KMS-11 (cell line): ENCODE data around the gene GPS2.

Experiments
- H2AFZ ChIP-seq: fragments of 200-600 bp; sonication (generic); 2 replicates; pipeline ENCODE4 v1.6.1; 2016; ENCODE audit warnings: antibody characterized with exemption, mixed run types, low read depth
- H3K27ac ChIP-seq: fragments of 200-600 bp; sonication (generic); 2 replicates; pipeline ENCODE4 v1.6.1; 2016; ENCODE audit warnings: mild to moderate bottlenecking, mixed run types
- H3K27me3 ChIP-seq: fragments of 200-600 bp; sonication (generic); 2 replicates; pipeline ENCODE4 v1.6.1; 2017; ENCODE audit warnings: mild to moderate bottlenecking, low read depth, mixed run types, moderate library complexity; ENCODE audit not compliant: insufficient read depth
- H3K36me3 ChIP-seq: fragments of 200-600 bp; sonication (generic); 2 replicates; pipeline ENCODE4 v1.6.1; 2017; ENCODE audit warnings: mild to moderate bottlenecking, mixed run types; ENCODE audit not compliant: insufficient read depth
- H3K4me1 ChIP-seq: fragments of 200-600 bp; sonication (generic); 2 replicates; pipeline ENCODE4 v1.6.1; 2016; ENCODE audit warnings: mild to moderate bottlenecking, low read depth, mixed run types; ENCODE audit not compliant: poor library complexity, severe bottlenecking
- H3K4me2 ChIP-seq: fragments of 200-600 bp; sonication (generic); 2 replicates; pipeline ENCODE4 v1.7.0; 2016; ENCODE audit warnings: mild to moderate bottlenecking, mixed run types
- H3K4me3 ChIP-seq: fragments of 200-600 bp; sonication (generic); IDR thresholded peaks from 2 replicates; pipeline ENCODE4 v1.6.1; 2017; ENCODE audit warnings: low read depth, low read length, mixed read lengths; ENCODE audit not compliant: insufficient read depth
- H3K79me2 ChIP-seq: fragments of 200-600 bp; sonication (generic); 2 replicates; pipeline ENCODE4 v1.6.1; 2016; ENCODE audit warnings: low read depth, mixed run types; ENCODE audit not compliant: insufficient read depth
- H3K9ac ChIP-seq: fragments of 200-600 bp; sonication (generic); 2 replicates; pipeline ENCODE4 v1.6.1; 2016; ENCODE audit warnings: mild to moderate bottlenecking, mixed run types
- H4K20me1 ChIP-seq: fragments of 200-600 bp; sonication (generic); 2 replicates; pipeline ENCODE4 v1.6.1; 2016; ENCODE audit warnings: mild to moderate bottlenecking, mixed run types; ENCODE audit not compliant: insufficient read depth
- TF ChIP-seq, protein P1 (sequence below): fragments of 200-600 bp; sonication (generic); conservative IDR thresholded peaks from 2 replicates; pipeline ENCODE4 v1.6.1; 2017; ENCODE audit warnings: low read depth, mild to moderate bottlenecking, antibody characterized with exemption, low read length, moderate library complexity, mixed read lengths

GPS2 gene

DNA sequence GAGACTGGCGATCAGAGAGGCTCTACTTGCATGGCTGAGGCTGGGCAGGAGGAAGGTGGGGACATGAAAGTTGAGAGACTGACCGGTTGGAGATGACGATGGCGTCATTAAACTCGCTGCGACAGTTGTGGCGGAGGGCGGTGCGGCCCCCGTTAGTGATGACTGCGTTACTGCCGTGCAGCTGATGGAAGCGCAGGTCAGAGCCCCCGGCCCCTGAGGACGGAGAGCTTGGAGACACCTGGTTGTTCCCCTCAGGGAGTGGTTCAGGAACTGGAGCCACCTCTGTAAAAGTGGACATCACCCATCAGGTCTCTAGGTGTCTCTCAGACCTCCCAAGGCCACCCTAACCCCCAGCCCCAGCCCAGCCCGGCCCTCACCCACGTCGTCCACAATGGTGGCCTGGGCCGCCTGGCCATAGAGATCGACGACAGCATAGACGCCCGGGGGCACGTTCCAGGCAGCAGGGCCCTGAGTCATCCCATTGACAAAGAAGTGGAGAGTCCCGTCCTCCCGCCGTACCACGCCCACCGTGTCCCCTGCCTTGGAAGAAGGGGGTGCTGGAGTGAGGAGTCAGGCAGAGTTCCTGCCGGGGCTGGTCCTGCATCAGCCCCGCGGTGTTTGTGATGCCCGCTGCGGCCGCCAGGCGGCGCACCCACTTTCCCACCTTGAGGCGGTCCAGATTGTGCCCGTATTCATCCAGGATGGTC is 8.7 kb upstream of the GPS2 start:
- no peaks in the 10 kb centered on the region for H3K27me3 ChIP-seq
- H3K79me2 ChIP-seq: no peaks in the 10 kb centered on the region
- no peak overlapping the region for H3K9ac ChIP-seq
- H3K36me3 ChIP-seq: no peaks in the 10 kb centered on the region
- no peaks in the 10 kb centered on the region for H3K4me1 ChIP-seq
- no peak overlapping the region for H3K27ac ChIP-seq
- no peak overlapping the region for H2AFZ ChIP-seq
- TF ChIP-seq, protein P1, sequence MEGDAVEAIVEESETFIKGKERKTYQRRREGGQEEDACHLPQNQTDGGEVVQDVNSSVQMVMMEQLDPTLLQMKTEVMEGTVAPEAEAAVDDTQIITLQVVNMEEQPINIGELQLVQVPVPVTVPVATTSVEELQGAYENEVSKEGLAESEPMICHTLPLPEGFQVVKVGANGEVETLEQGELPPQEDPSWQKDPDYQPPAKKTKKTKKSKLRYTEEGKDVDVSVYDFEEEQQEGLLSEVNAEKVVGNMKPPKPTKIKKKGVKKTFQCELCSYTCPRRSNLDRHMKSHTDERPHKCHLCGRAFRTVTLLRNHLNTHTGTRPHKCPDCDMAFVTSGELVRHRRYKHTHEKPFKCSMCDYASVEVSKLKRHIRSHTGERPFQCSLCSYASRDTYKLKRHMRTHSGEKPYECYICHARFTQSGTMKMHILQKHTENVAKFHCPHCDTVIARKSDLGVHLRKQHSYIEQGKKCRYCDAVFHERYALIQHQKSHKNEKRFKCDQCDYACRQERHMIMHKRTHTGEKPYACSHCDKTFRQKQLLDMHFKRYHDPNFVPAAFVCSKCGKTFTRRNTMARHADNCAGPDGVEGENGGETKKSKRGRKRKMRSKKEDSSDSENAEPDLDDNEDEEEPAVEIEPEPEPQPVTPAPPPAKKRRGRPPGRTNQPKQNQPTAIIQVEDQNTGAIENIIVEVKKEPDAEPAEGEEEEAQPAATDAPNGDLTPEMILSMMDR: no peak
- H3K4me2 ChIP-seq: no peak overlapping the region
- H4K20me1 ChIP-seq: no peaks in the 10 kb centered on the region
- H3K4me3 ChIP-seq: no peak overlapping the region

DNA sequence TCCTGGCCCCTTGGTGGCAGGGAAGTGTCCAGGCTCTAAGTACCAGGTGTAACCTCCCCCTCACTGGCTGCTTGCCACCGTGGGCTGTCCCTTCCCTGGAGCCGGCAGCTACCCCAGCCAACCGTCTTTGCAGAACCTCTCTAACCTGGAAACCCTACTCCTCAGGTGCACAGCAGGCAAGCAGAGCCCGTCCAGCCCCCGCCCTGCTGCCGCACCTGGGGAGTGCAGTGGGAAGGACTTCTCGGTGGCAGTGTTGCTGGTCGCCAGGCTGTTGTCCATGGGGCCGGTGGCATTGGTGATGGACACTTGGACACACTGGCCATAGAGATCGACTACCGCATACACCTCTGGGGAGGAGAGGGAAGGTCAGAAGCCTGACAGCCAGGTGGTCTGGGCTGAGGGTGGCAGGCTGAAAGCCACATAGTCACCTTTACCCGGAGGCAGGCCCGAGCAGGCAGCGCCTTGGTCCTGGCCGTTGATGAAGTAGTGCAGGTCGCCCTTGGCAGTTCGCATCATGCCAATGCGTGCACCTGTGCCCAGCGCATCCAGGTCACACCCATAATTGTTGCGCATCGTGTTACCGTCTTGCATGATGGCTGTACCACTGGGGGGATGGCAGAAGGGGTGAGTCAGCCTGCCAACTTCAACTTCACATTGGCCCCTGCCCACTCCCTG is 7.5 kb upstream of the GPS2 start:
- TF ChIP-seq, protein P1: no peak

DNA sequence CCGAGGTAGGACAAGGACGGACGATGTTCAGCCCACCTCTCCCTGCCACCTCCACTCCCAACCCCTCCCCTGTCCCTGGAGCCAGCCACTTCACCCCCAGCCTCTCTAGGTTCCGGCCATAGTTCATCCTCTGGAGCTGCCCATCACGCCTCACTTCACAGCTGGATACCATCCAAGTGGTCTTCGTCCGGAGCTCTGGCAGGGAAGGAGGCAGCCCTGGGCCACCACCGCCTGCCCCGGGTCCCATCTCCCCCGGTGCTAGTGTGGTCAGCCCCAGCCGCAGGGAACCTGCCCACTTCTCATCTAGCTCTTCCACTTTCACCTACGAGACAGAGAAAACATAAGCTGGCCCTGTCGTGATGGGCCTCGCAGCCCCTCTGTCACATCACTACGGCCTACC is 6.3 kb upstream of the GPS2 start:
- H3K4me2 ChIP-seq: no peak overlapping the region
- H3K27me3 ChIP-seq: no peaks in the 10 kb centered on the region
- H3K4me1 ChIP-seq: no peaks in the 10 kb centered on the region
- no peaks in the 10 kb centered on the region for H4K20me1 ChIP-seq
- no peaks in the 10 kb centered on the region for H3K79me2 ChIP-seq
- TF ChIP-seq, protein P1: no peak
- no peaks in the 10 kb centered on the region for H3K36me3 ChIP-seq
- H3K27ac ChIP-seq: no peak overlapping the region
- H2AFZ ChIP-seq: no peak overlapping the region
- H3K4me3 ChIP-seq: no peak overlapping the region
- H3K9ac ChIP-seq: no peak overlapping the region

More for the DNA sequence above, 7.5 kb upstream of the GPS2 start:
- no peaks in the 10 kb centered on the region for H3K36me3 ChIP-seq
- no peaks in the 10 kb centered on the region for H3K27me3 ChIP-seq
- no peak overlapping the region for H3K27ac ChIP-seq
- no peaks in the 10 kb centered on the region for H3K4me1 ChIP-seq
- H4K20me1 ChIP-seq: no peaks in the 10 kb centered on the region
- no peak overlapping the region for H3K4me2 ChIP-seq
- H3K79me2 ChIP-seq: no peaks in the 10 kb centered on the region
- no peak overlapping the region for H3K9ac ChIP-seq
- H3K4me3 ChIP-seq: no peak overlapping the region
- no peak overlapping the region for H2AFZ ChIP-seq

DNA sequence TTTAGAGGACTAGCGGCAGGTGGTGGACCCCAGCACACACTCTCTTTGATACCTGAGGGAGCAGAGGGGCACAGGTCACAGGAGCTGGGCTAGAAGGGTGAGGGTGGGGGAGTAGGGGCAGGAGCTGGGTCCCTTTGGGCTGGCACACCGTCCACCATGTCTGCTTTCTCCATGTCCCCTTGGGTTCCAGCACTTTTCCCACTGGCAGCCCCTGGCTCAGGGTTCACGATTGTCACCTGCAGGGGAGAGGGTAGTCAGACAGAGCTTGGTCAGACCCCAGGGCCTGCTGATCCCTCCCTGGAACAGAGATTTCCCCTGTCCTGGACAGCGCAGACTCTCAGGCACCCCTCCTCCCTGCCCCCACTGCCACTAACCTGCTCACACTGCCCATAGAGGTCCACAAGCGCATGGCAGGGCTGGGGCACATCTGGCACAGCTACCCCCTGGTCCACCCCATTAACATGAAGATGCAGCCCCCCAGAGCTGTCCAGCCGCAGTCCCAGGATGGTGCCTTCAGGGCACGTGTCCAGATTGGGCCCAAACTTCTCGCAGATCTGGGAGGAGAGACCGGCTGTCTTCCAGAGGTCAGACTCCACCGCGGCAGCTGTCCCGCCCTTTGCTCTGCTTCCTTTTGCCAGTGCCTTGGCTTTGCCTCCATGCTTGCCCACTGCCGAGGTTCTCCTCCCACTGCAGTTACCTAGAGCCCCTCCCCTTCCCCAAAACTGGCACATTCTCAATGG is 3.1 kb upstream of the GPS2 start:
- no peak overlapping the region for H2AFZ ChIP-seq
- TF ChIP-seq, protein P1: no peak
- no peak overlapping the region for H3K27ac ChIP-seq
- H4K20me1 ChIP-seq: no peaks in the 10 kb centered on the region
- no peaks in the 10 kb centered on the region for H3K36me3 ChIP-seq
- H3K4me2 ChIP-seq: no peak overlapping the region
- no peaks in the 10 kb centered on the region for H3K79me2 ChIP-seq
- no peaks in the 10 kb centered on the region for H3K4me1 ChIP-seq
- H3K9ac ChIP-seq: no peak overlapping the region
- H3K27me3 ChIP-seq: no peaks in the 10 kb centered on the region
- H3K4me3 ChIP-seq: no peak overlapping the region
